GM19467 (cell line): ENCODE data around the gene NFIX.

Experiments used
- ATAC-seq: cut with Tn5 transposase; IDR thresholded peaks from one replicate; pipeline ENCODE4 v1.9.1; 2021; ENCODE audit warnings: mild to moderate bottlenecking, moderate library complexity; ENCODE audit not compliant: unreplicated experiment

NFIX gene

GRCh38 chr19:13139633-13140311 is 144.5 kb downstream of the NFIX start:
- no peak for ATAC-seq

GRCh38 chr19:13146763-13147563 is 151.7 kb downstream of the NFIX start:
- no peak for ATAC-seq
